H9 (cell line): ENCODE measurements around the gene EPHA2. TPM values are rescaled to one million over a fixed set of nuclear protein-coding genes. Genes with fewer than 3 reads are reported as not detected.
A peak's percentile ranks its signal among the peaks of the same experiment; 100 is the strongest.

ENCODE experiments used
- DNase-seq: peaks from one replicate; pipeline ENCODE4 v3.0.0-alpha.2; 2017
- H2AFZ ChIP-seq: one replicate; pipeline ENCODE4 v1.6.1; 2013; ENCODE audit warnings: mild to moderate bottlenecking, low read length, control low read depth, moderate library complexity
- H2AK5ac ChIP-seq: 2 replicates; pipeline ENCODE4 v1.6.1; 2013; ENCODE audit warnings: low read length, control low read depth, mixed read lengths; ENCODE audit not compliant: insufficient read length
- H2BK120ac ChIP-seq: one replicate; pipeline ENCODE4 v1.6.1; 2013; ENCODE audit warnings: low read depth, mild to moderate bottlenecking, low read length, control low read depth, inconsistent platforms; ENCODE audit not compliant: poor library complexity, severe bottlenecking
- H2BK12ac ChIP-seq: 2 replicates; pipeline ENCODE4 v1.6.1; 2013; ENCODE audit warnings: low read length, control low read depth, mixed read lengths, low read depth; ENCODE audit not compliant: insufficient read length
- H2BK15ac ChIP-seq: 2 replicates; pipeline ENCODE4 v1.6.1; 2013; ENCODE audit warnings: low read depth, low read length, control low read depth
- H2BK20ac ChIP-seq: one replicate; pipeline ENCODE4 v1.6.1; 2013; ENCODE audit warnings: low read depth, mild to moderate bottlenecking, low read length, control low read depth, inconsistent platforms; ENCODE audit not compliant: poor library complexity, severe bottlenecking
- H2BK5ac ChIP-seq: 2 replicates; pipeline ENCODE4 v1.6.1; 2013; ENCODE audit warnings: low read length, control low read depth, mixed read lengths; ENCODE audit not compliant: insufficient read length
- H3K14ac ChIP-seq: 2 replicates; pipeline ENCODE4 v1.6.1; 2013; ENCODE audit warnings: low read length, control low read depth; ENCODE audit not compliant: insufficient read depth
- H3K18ac ChIP-seq: 2 replicates; pipeline ENCODE4 v1.6.1; 2013; ENCODE audit warnings: low read depth, mild to moderate bottlenecking, mixed read lengths, low read length, control low read depth; ENCODE audit not compliant: insufficient read length
- H3K23ac ChIP-seq: 2 replicates; pipeline ENCODE4 v1.6.1; 2013; ENCODE audit warnings: low read length, control low read depth, mixed read lengths, low read depth; ENCODE audit not compliant: insufficient read length
- H3K23me2 ChIP-seq: 2 replicates; pipeline ENCODE4 v1.6.1; 2013; ENCODE audit warnings: low read depth, mild to moderate bottlenecking, mixed read lengths, low read length, control low read depth; ENCODE audit not compliant: insufficient read length, poor library complexity, severe bottlenecking
- H3K27ac ChIP-seq: 2 replicates; pipeline ENCODE4 v1.5.1; 2013; ENCODE audit warnings: low read length, control low read depth, mixed read lengths, low read depth; ENCODE audit not compliant: insufficient read length
- H3K27me3 ChIP-seq: 2 replicates; pipeline ENCODE4 v1.6.1; 2013; ENCODE audit warnings: low read length, control low read depth, inconsistent platforms; ENCODE audit not compliant: insufficient read depth
- H3K4ac ChIP-seq: 2 replicates; pipeline ENCODE4 v1.6.1; 2013; ENCODE audit warnings: low read depth, mild to moderate bottlenecking, control low read depth, inconsistent platforms, low read length, moderate library complexity
- H3K4me1 ChIP-seq: 2 replicates; pipeline ENCODE4 v1.6.1; 2013; ENCODE audit warnings: low read length, control low read depth, inconsistent platforms; ENCODE audit not compliant: insufficient read depth
- H3K4me2 ChIP-seq: 2 replicates; pipeline ENCODE4 v1.6.1; 2013; ENCODE audit warnings: low read length, control low read depth, mixed read lengths; ENCODE audit not compliant: insufficient read length, insufficient read depth
- H3K56ac ChIP-seq: 2 replicates; pipeline ENCODE4 v1.6.1; 2013; ENCODE audit warnings: low read depth, mild to moderate bottlenecking, mixed read lengths, low read length, control low read depth; ENCODE audit not compliant: insufficient read length
- H3K79me1 ChIP-seq: 2 replicates; pipeline ENCODE4 v1.6.1; 2013; ENCODE audit warnings: low read depth, mild to moderate bottlenecking, moderate library complexity, low read length, control low read depth, inconsistent platforms; ENCODE audit not compliant: insufficient read depth, poor library complexity, severe bottlenecking
- H3K79me2 ChIP-seq: 2 replicates; pipeline ENCODE4 v1.6.1; 2013; ENCODE audit warnings: low read length, control low read depth, inconsistent platforms; ENCODE audit not compliant: insufficient read depth
- H3K9ac ChIP-seq: 2 replicates; pipeline ENCODE4 v1.6.1; 2013; ENCODE audit warnings: low read length, control low read depth, mixed read lengths; ENCODE audit not compliant: insufficient read length; ENCODE audit errors: extremely low read depth
- H3K9me3 ChIP-seq: one replicate; pipeline ENCODE4 v1.6.1; 2013; ENCODE audit warnings: low read depth, low read length, inconsistent platforms; ENCODE audit not compliant: control insufficient read depth
- H3T11ph ChIP-seq: one replicate; pipeline ENCODE4 v1.6.1; 2013; ENCODE audit warnings: mild to moderate bottlenecking, low read length, control low read depth, inconsistent platforms
- H4K20me1 ChIP-seq: one replicate; pipeline ENCODE4 v1.6.1; 2013; ENCODE audit not compliant: control insufficient read depth, insufficient read length, insufficient read depth
- H4K5ac ChIP-seq: 2 replicates; pipeline ENCODE4 v1.6.1; 2013; ENCODE audit warnings: low read depth, mild to moderate bottlenecking, mixed read lengths, low read length, control low read depth; ENCODE audit not compliant: insufficient read length
- H4K8ac ChIP-seq: replicated peaks from 2 replicates; pipeline ENCODE4 v1.6.1; 2013; ENCODE audit warnings: low read length, control low read depth, mixed read lengths, low read depth; ENCODE audit not compliant: insufficient read length
- H4K91ac ChIP-seq: 2 replicates; pipeline ENCODE4 v1.6.1; 2013; ENCODE audit warnings: low read depth, mild to moderate bottlenecking, moderate library complexity, mixed read lengths, low read length, control low read depth; ENCODE audit not compliant: insufficient read length
- H3K27ac Mint-ChIP-seq, 3 experiments: 2 replicates in 2 of 3; 3 replicates in 1 of 3; pipeline ENCODE4 v1.8.0; 2020 to 2021; ENCODE audit warnings: mixed read lengths in 3 of 3, mild to moderate bottlenecking in 1 of 3, moderate library complexity in 1 of 3
- H3K27me3 Mint-ChIP-seq: 2 replicates; pipeline ENCODE4 v1.8.0; 2021; ENCODE audit warnings: low read depth, mild to moderate bottlenecking, moderate library complexity, mixed read lengths
- H3K36me3 Mint-ChIP-seq, 3 experiments: 2 replicates in 2 of 3; 3 replicates in 1 of 3; pipeline ENCODE4 v1.8.0; 2020 to 2021; ENCODE audit warnings: low read depth in 3 of 3, mixed read lengths in 3 of 3; ENCODE audit not compliant: insufficient read depth in 1 of 3
- H3K4me1 Mint-ChIP-seq, 2 experiments: 2 replicates each; pipeline ENCODE4 v1.8.0; 2020; ENCODE audit warnings: mixed read lengths in 2 of 2
- H3K4me3 Mint-ChIP-seq, 2 experiments: 2 replicates in 1 of 2; 3 replicates in 1 of 2; pipeline ENCODE4 v1.8.0; 2020 to 2021; ENCODE audit warnings: mild to moderate bottlenecking in 2 of 2, mixed read lengths in 2 of 2, moderate library complexity in 1 of 2
- H3K9me3 Mint-ChIP-seq, 2 experiments: 2 replicates in 1 of 2; 3 replicates in 1 of 2; pipeline ENCODE4 v1.8.0; 2020; ENCODE audit warnings: mild to moderate bottlenecking in 2 of 2, mixed read lengths in 2 of 2, moderate library complexity in 1 of 2
- CTCF ChIP-seq: fragments of 200-600 bp; sonication (generic); conservative IDR thresholded peaks from 3 replicates; pipeline ENCODE4 v1.8.0; 2021; ENCODE audit warnings: antibody characterized with exemption, mild to moderate bottlenecking
- WGBS: extraction: QIAGEN DNeasy Blood & Tissue Kit; methylation state at CpG from one replicate; pipeline ENCODE4 v1.1.7; 2013; ENCODE audit warnings: missing lambda C conversion rate, low lambda C conversion rate, mixed read lengths; ENCODE audit not compliant: insufficient read length; ENCODE audit errors: extremely low coverage; 5-methylcytosine and 5-hydroxymethylcytosine counted together
- total RNA-seq: library from RNA; stranded (reverse); gene quantifications from 2 replicates; pipeline ENCODE4 v1.2.1, GENCODE V29; 2021

Gene EPHA2
- total RNA-seq, 1 experiment from 2014 or later, result 33.1 TPM

- H4K8ac ChIP-seq, result no peak overlapping the region
- no peak overlapping the region for H2BK20ac ChIP-seq
- no peak overlapping the region for H3K9ac ChIP-seq
- H3K9me3 Mint-ChIP-seq, result no peaks in the 10 kb centered on the region
- DNase-seq, result no peak
- WGBS, result no CpG with 5 or more reads among the region's 9 CpGs
- peaks cover 7% of the 10 kb centered on the region for H3K23me2 ChIP-seq
- no peaks in the 10 kb centered on the region for H3K27me3 ChIP-seq
- peak overlapping the region in 2 of 3 experiments; percentile 57 to 76; a peak in 2 of 7 replicates for H3K27ac Mint-ChIP-seq
- H3K27ac ChIP-seq, result no peak overlapping the region
- H3K4me1 Mint-ChIP-seq, result peaks cover 50 to 51% of the 10 kb centered on the region in 2 experiments
- H2AK5ac ChIP-seq, result no peak overlapping the region
- no peak overlapping the region for H3K23ac ChIP-seq
- H3K14ac ChIP-seq, result no peak overlapping the region
- H3K4me1 ChIP-seq, result peaks cover 14% of the 10 kb centered on the region; the same call in 1 of the 2 replicates
- TF ChIP-seq CTCF, result peak; percentile 13; the same call in 1 of the 3 replicates
- no peak overlapping the region for H2BK15ac ChIP-seq
- H4K91ac ChIP-seq, result no peak overlapping the region
- peaks cover 21 to 44% (median 22%) of the 10 kb centered on the region in 3 experiments; a peak in 6 of 7 replicates for H3K36me3 Mint-ChIP-seq
- H4K5ac ChIP-seq, result no peak overlapping the region
- no peak overlapping the region for H3K56ac ChIP-seq
- H3K27me3 Mint-ChIP-seq, result peaks cover 4% of the 10 kb centered on the region
- H3K4me2 ChIP-seq, result no peak overlapping the region
- no peaks in the 10 kb centered on the region for H3K79me1 ChIP-seq
- H3K79me2 ChIP-seq, result peaks cover 37% of the 10 kb centered on the region; the same call in 1 of the 2 replicates
- no peak overlapping the region for H3K4ac ChIP-seq
- H2BK5ac ChIP-seq, result no peak overlapping the region
- H2BK120ac ChIP-seq, result no peak overlapping the region
- H2AFZ ChIP-seq, result no peak overlapping the region
- no peaks in the 10 kb centered on the region for H3K9me3 ChIP-seq
- H2BK12ac ChIP-seq, result no peak overlapping the region
- H3K4me3 Mint-ChIP-seq, result no peak overlapping the region
- H3K18ac ChIP-seq, result peak overlapping the region; percentile 22
- no peak overlapping the region for H3T11ph ChIP-seq
- no peaks in the 10 kb centered on the region for H4K20me1 ChIP-seq
Observed at GRCh38 chr1:16151196-16151994, 4.5 kb downstream of the EPHA2 start.
